A549 treated with AZD9567 at 1 μM for 4 hours (cell line): ENCODE measurements around the gene PSG3. TPM values are rescaled to one million over a fixed set of nuclear protein-coding genes. Genes with fewer than 3 reads are reported as not detected.

Source experiments
- total RNA-seq: library from RNA; stranded (reverse); fragments of 200-300 nt; extraction: Qiagen RNA extraction; gene quantifications from 5 replicates; pipeline ENCODE4 v1.2.3, GENCODE V29; 2022; ENCODE audit not compliant: insufficient read depth

The PSG3 gene
- total RNA-seq: 0.03 to 0.10 TPM (median 0.06 TPM) in 3 of 5 replicates, not detected in the others

GRCh38 chr19:42740381-42740780, at the start of gene PSG3:
PSG3 (minus strand) TSS chr19:42740481; CDS start chr19:42740384, 97 bp downstream.

Other genes starting within 250 kb of the PSG3 start
- gene CEACAM1, start 212.0 kb downstream of the PSG3 start, total RNA-seq: 1.3 to 2.4 TPM (median 1.4 TPM) in 5 replicates
- not detected in 5 replicates for gene CEACAM8, start 145.6 kb downstream of the PSG3 start, total RNA-seq
- 0.16 to 0.20 TPM (median 0.19 TPM) in 3 of 5 replicates, not detected in the others for gene PSG8, start 25.2 kb upstream of the PSG3 start, total RNA-seq
- 0.14 to 0.21 TPM (median 0.18 TPM) in 4 of 5 replicates, not detected in the other for gene PSG1, start 139.2 kb upstream of the PSG3 start, total RNA-seq
- gene PSG6, start 177.4 kb upstream of the PSG3 start, total RNA-seq: 0.06 TPM in 2 of 5 replicates, not detected in the others
- not detected in 5 replicates for gene PSG7, start 196.7 kb upstream of the PSG3 start, total RNA-seq